RWPE2 (cell line): ENCODE data around the gene PKIB.
A peak's percentile ranks its signal among the peaks of the same experiment; 100 is the strongest.

ENCODE experiments used
- ATAC-seq: fragments of 200-7000 bp; cut with Tn5 transposase; 3 replicates; pipeline ENCODE4 v1.9.1; 2021; ENCODE audit warnings: low read depth
- DNase-seq: peaks from one replicate; pipeline ENCODE4 v3.0.0-alpha.2; 2020; ENCODE audit warnings: low spot score
- H3K27ac ChIP-seq: fragments of 450-650 bp; 2 replicates; pipeline ENCODE4 v1.5.1; 2017; ENCODE audit warnings: mild to moderate bottlenecking; ENCODE audit not compliant: poor library complexity, severe bottlenecking
- H3K27me3 ChIP-seq: fragments of 250-450 bp; sonication (Bioruptor Pico); 2 replicates; pipeline ENCODE4 v1.5.1; 2021; ENCODE audit warnings: mild to moderate bottlenecking, moderate library complexity; ENCODE audit not compliant: insufficient read depth, poor library complexity, severe bottlenecking
- H3K36me3 ChIP-seq: fragments of 250-450 bp; sonication (Bioruptor Pico); 2 replicates; pipeline ENCODE4 v1.5.1; 2020; ENCODE audit warnings: low read depth, mild to moderate bottlenecking, moderate library complexity
- H3K4me1 ChIP-seq: fragments of 250-450 bp; sonication (Bioruptor Pico); 2 replicates; pipeline ENCODE4 v1.5.1; 2021; ENCODE audit warnings: mild to moderate bottlenecking, moderate library complexity; ENCODE audit not compliant: insufficient read depth, poor library complexity, severe bottlenecking
- H3K4me3 ChIP-seq: fragments of 250-450 bp; sonication (Bioruptor Pico); 2 replicates; pipeline ENCODE4 v1.5.1; 2021; ENCODE audit warnings: mild to moderate bottlenecking, moderate library complexity; ENCODE audit not compliant: severe bottlenecking
- H3K9me3 ChIP-seq: fragments of 250-450 bp; sonication (Bioruptor Pico); 2 replicates; pipeline ENCODE4 v1.5.1; 2021; ENCODE audit warnings: mild to moderate bottlenecking, moderate library complexity; ENCODE audit not compliant: severe bottlenecking
- CTCF ChIP-seq: fragments of 450-650 bp; IDR thresholded peaks from one replicate; pipeline ENCODE4 v1.5.1; 2017; ENCODE audit warnings: mild to moderate bottlenecking, moderate library complexity; ENCODE audit not compliant: poor library complexity, severe bottlenecking

PKIB gene

GRCh38 chr6:122726649-122727048, 116.4 kb downstream of the PKIB start:
- DNase-seq (no peak), ATAC-seq (peak; percentile 55; the same call in 2 of the 3 replicates)
- no peaks in the 10 kb centered on the region for H3K9me3 ChIP-seq
- TF ChIP-seq CTCF = peak; percentile 76
- no peaks in the 10 kb centered on the region for H3K27me3 ChIP-seq
- no peaks in the 10 kb centered on the region for H3K36me3 ChIP-seq
- H3K4me1 ChIP-seq = no peaks in the 10 kb centered on the region
- no peak overlapping the region for H3K4me3 ChIP-seq
- H3K27ac ChIP-seq = no peak overlapping the region

GRCh38 chr6:122727244-122727643, 117.0 kb downstream of the PKIB start:
- Histone ChIP-seq H3K4me1 (no peaks in the 10 kb centered on the region), H3K27ac (no peak overlapping the region), H3K9me3 (no peaks in the 10 kb centered on the region), H3K4me3 (no peak overlapping the region), H3K36me3 (no peaks in the 10 kb centered on the region), H3K27me3 (no peaks in the 10 kb centered on the region)
- no peak for DNase-seq
- no peak for TF ChIP-seq CTCF
- no peak for ATAC-seq

- Histone ChIP-seq H3K36me3 (no peaks in the 10 kb centered on the region), H3K4me3 (no peak overlapping the region), H3K4me1 (peaks cover 6% of the 10 kb centered on the region), H3K9me3 (no peaks in the 10 kb centered on the region), H3K27me3 (no peaks in the 10 kb centered on the region), H3K27ac (no peak overlapping the region)
- no peak for TF ChIP-seq CTCF
- no peak for DNase-seq
- ATAC-seq = no peak
These were observed 120.1 kb downstream of the PKIB start for GRCh38 chr6:122730334-122730733.

- no peak for ATAC-seq
- TF ChIP-seq CTCF = peak; percentile 96
- H3K4me1 ChIP-seq = peaks cover 9% of the 10 kb centered on the region
- DNase-seq = no peak
- H3K27me3 ChIP-seq = no peaks in the 10 kb centered on the region
- H3K36me3 ChIP-seq = no peaks in the 10 kb centered on the region
- no peak overlapping the region for H3K4me3 ChIP-seq
- no peak overlapping the region for H3K27ac ChIP-seq
- no peaks in the 10 kb centered on the region for H3K9me3 ChIP-seq
These were observed 120.7 kb downstream of the PKIB start for GRCh38 chr6:122730775-122731386.

- Histone ChIP-seq H3K36me3 (no peaks in the 10 kb centered on the region), H3K4me3 (no peak overlapping the region), H3K27me3 (no peaks in the 10 kb centered on the region), H3K27ac (no peak overlapping the region), H3K4me1 (peaks cover 22% of the 10 kb centered on the region), H3K9me3 (no peaks in the 10 kb centered on the region)
- TF ChIP-seq CTCF = no peak
- ATAC-seq (no peak), DNase-seq (no peak)
These were observed 123.1 kb downstream of the PKIB start for GRCh38 chr6:122733259-122733658.
